ENCODE data around the gene DPYSL4.

- TF ChIP-seq TAF1 (IDR thresholded peaks at IDR 0.05; ENCODE audit: borderline replicate concordance, insufficient read depth, low read length) (no peak), POLR2AphosphoS5 (IDR thresholded peaks at IDR 0.05; ENCODE audit: low read depth, low read length) (no peak)
Measured at GRCh38 chr10:132170561-132171361, 16.0 kb upstream of the DPYSL4 start.

Measured in PFSK-1 (cell line).